Stimulated activated CD4-positive, alpha-beta T cell treated with anti-CD3 and anti-CD28 coated beads, TNF-alpha, amount 100 ng/mL, for 1 hour (primary cell): ENCODE results near the gene MAP4K5.

Experiments
- DNase-seq, 3 donors: peaks; one replicate each; pipeline ENCODE4 v3.0.0-alpha.2; 2020; ENCODE audit warnings: low read depth in 3 of 3, low spot score in 1 of 3

Gene MAP4K5

GRCh38 chr14:50400461-50400860 lies 131.9 kb downstream of the MAP4K5 start:
- no peak for DNase-seq

DNA sequence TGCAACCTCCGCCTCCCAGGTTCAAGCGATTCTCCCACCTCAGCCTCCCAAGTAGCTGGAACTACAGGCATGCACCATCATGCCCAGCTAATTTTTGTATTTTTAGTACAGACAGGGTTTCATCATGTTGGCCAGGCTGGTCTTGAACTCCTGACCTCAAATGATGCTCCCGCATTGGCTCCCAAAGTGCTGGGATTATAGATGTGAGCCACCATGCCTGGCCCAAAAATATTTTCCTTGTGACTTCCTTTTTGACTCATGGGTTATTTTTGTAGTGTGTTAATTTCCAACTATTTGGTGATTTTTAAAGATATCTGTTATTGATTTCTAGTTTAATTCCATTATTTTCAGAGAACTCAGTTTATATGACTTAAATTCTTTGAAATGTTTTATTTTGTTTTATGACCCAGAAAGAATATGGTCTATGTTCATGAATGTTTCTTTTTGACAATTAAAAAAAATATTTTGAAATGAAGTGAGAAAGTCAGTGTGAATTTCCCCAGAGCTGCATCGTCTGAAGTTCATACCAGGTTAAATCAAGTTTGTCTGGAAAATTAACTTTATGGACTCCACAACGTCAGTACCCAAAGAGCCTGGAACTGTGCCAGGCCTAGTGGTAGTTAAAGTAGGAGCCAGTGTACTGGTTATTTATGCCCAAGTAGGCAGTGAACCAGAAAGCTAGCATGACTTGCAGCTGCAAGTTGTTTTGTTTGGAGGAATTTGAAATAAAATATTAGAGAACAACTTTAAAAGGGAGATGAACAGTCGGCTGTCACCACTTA lies 132.9 kb downstream of the MAP4K5 start:
- no peak for DNase-seq

- no peak for DNase-seq
Measured at GRCh38 chr14:50398189-50398580, 134.2 kb downstream of the MAP4K5 start.

DNA sequence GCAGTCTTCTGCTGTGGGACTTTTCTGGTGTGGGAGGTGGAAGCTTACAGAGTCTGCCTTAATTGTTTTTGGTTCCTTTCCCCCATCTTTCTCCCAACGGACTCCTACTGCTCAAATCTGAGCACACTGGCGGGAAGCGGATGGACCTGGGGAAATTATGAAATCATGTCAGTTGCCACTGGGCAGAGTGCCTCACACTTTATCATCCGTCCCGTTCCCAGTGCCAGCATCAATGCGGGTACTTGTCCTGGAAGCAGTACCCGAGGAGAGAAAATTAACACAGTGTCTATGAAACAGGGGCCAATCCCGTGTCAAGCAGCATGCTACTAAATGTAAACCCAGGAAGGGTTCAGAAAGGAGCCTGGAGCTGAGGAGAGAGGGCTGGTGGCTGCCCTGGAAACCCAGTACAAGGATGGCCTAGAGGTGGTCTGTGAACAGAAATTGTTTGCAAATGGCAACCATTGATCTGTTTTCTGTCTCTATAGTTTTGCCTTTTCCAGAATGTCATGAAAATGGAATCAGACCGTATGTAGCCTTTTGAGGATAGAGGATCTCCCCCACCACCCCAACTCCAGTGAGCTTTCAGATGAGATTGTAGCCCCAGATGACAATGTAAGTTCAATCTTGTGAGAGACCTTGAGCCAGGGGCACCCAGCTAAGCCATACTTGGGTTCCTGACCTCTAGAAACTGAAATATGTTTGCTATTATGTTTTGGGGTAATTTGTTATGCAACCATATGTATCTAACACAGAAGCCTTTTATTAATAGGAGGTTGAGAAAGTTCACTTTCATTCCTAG lies 134.8 kb downstream of the MAP4K5 start:
- no peak for DNase-seq

GRCh38 chr14:50396631-50397389 lies 135.6 kb downstream of the MAP4K5 start, which contains the start of gene CDKL1:
TSS of gene CDKL1 (minus strand) at chr14:50396881. CDS start at chr14:50395868, 1,013 bp downstream.
- DNase-seq, result peak in 1 of 3 donors; percentile 46

GRCh38 chr14:50395448-50395847 lies 136.9 kb downstream of the MAP4K5 start:
- no peak for DNase-seq

DNA sequence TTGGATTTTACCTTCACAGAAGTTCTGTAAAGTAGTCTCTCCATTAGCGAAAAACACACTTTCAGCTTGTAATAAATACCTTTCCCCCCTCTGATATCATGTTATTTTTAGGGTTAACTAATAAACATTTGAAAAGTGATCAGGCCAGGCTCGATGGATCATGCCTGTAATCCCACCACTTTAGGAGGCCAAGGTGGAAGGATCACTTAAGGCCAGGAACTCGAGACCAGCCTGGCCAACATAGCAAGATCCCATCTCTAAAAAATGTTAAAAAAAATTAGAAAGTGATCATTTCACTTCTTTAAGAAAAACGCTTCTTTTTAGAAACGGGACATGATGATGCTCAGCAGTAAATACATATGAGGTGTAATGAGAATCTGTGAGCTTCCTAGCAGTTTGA lies 137.7 kb downstream of the MAP4K5 start:
- DNase-seq, result no peak

GRCh38 chr14:50389668-50390441 lies 142.5 kb downstream of the MAP4K5 start:
- DNase-seq, result no peak

- no peak for DNase-seq
Measured at GRCh38 chr14:50388256-50388931, 144.0 kb downstream of the MAP4K5 start.

DNA sequence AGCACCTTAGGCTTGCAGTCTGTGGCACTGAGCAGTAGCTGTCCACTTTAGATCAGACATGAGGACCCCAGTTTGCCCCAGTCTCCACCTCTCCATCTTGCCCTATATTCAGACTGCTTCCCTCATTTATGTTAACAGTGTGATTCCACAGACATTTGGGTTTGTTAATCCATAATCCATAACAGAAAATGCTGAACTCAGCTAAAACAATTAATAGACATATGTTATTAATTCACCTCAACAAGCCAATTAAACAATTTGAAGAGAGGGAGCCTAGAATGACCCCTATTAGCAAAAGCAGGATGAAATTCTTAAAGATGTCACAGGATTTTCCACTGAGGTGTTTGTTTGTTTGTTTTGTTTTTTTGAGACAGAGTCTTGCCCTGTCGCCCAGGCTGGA lies 144.8 kb downstream of the MAP4K5 start:
- no peak for DNase-seq

- no peak for DNase-seq
Measured at GRCh38 chr14:50383618-50384225, 148.6 kb downstream of the MAP4K5 start.

DNA sequence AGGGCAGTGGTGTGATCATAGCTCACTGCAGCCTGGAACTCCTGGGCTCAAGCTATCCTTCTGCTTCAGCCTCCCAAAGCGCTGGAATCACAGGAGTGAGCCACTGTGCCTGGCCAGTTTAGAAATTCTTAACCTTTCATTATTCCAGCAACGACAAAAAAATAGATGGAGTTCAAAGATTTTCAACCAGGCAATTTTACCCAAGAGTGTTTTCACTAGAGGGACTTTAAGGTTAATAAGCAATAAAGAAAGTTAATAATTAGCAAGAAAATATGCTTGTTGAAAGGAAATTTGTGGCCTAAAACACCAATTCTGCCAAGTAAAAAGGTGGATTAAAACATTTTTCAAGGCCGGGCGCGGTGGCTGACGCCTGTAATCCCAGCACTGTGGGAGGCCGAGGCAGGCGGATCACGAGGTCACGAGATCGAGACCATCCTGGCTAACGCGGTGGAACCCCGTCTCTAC lies 150.5 kb downstream of the MAP4K5 start:
- DNase-seq, result no peak

- DNase-seq, result no peak
Measured at GRCh38 chr14:50381008-50381407, 151.4 kb downstream of the MAP4K5 start.

- no peak for DNase-seq
Measured at GRCh38 chr14:50380455-50380854, 151.9 kb downstream of the MAP4K5 start.

DNA sequence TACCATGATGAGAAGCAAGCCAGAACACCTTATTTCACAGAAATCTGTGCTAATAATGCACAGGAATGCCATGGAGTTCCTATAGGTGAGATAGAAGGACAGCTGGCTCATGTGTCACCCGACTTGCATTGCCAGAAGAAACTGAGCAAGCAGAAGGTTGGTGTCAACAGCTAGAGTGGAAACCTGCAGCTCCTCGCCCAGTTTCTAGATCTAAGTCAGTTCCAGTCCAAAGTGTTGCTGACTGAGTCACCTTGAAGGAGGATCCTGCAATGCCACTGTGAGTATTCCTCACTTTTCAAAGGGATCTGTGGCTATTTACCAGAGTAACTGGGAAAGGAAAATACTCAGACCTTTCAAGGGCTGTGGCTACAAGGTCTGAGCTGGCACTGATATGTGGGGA lies 152.8 kb downstream of the MAP4K5 start:
- DNase-seq, result no peak

DNA sequence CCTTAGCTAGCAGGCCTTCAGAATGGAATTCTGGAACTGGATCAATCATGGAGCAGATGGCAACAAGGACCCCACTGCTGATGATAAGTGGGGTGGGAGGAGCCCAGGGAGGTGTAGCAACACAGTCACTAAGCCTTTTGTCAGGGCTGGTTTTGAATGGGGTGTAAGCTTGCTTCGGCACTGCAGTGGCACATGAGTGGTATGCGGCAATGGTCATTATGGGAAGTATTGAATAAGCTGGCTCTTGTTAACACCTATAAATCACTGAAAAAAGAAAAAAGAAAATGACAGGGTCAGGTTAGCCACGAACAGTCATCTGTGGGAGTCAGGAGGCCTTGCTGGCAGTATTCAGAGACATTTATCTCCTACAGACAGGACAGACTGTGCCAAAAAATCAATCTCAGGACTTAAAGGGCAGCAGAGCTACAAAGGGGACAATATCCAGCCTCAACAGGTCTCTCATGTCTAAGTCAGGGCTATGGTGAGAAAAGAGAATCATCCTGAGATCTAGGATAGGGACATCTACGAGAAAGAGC lies 154.8 kb downstream of the MAP4K5 start:
- no peak for DNase-seq

DNA sequence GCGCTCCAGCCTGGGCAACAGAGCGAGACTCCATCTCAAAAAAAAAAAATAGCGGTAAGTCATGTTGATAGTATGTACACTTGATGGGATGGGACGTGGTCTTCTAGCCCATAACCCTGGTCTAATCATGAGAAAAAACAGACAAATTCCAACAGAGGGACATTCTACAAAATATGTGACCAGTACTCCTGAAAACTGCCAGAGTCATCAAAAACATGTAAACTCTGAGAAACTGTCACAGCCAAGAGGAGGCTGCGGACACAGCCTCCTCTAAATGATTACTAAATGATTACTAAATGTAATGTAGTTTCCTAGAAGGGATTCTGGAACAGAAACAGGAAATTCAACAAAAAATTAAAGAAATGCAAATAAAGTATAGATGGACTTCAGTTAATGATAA lies 156.6 kb downstream of the MAP4K5 start:
- DNase-seq, result no peak

- no peak for DNase-seq
Measured at GRCh38 chr14:50373959-50374358, 158.4 kb downstream of the MAP4K5 start.

GRCh38 chr14:50371546-50371945 lies 160.8 kb downstream of the MAP4K5 start:
- DNase-seq, result no peak
